Lung (tissue), 12 donors: ENCODE measurements around the gene PDE9A. TPM values are rescaled to one million over a fixed set of nuclear protein-coding genes. Genes with fewer than 3 reads are reported as not detected.

Experiments
- ATAC-seq: fragments of 200-7000 bp; cut with Tn5 transposase; one replicate; pipeline ENCODE4 v1.9.1; 2020; ENCODE audit warnings: moderate number of reproducible peaks; ENCODE audit not compliant: insufficient read depth, low FRiP score
- DNase-seq, 3 donors: peaks; one replicate each; pipeline ENCODE4 v3.0.0-alpha.2; 2013 to 2017
- H3K27ac ChIP-seq, 2 donors: one replicate each; pipeline ENCODE4 v1.5.1; 2013; ENCODE audit warnings: mild to moderate bottlenecking in 2 of 2, moderate library complexity in 2 of 2, control low read depth in 1 of 2, inconsistent platforms in 1 of 2, low read depth in 1 of 2, low read length in 1 of 2
- H3K27me3 ChIP-seq, 3 donors: one replicate each; pipeline ENCODE4 v1.5.1; 2013; ENCODE audit warnings: low read length in 2 of 3; ENCODE audit not compliant: control insufficient read depth in 3 of 3, insufficient read depth in 3 of 3
- H3K36me3 ChIP-seq, 4 donors: one replicate each; pipeline ENCODE4 v1.5.1; 2013; ENCODE audit warnings: low read length in 4 of 4, mild to moderate bottlenecking in 1 of 4, moderate library complexity in 1 of 4; ENCODE audit not compliant: control insufficient read depth in 4 of 4, insufficient read depth in 4 of 4
- H3K4me1 ChIP-seq, 5 donors: one replicate each; pipeline ENCODE4 v1.5.1; 2013; ENCODE audit warnings: low read length in 5 of 5, mild to moderate bottlenecking in 2 of 5, moderate library complexity in 1 of 5; ENCODE audit not compliant: control insufficient read depth in 5 of 5, insufficient read depth in 5 of 5
- H3K4me3 ChIP-seq: one replicate; pipeline ENCODE4 v1.5.1; 2013; ENCODE audit warnings: mild to moderate bottlenecking, control low read depth, moderate library complexity
- H3K9ac ChIP-seq, 2 donors: one replicate each; pipeline ENCODE4 v1.5.1; 2013; ENCODE audit warnings: low read length in 2 of 2, control low read depth in 1 of 2; ENCODE audit not compliant: insufficient read depth in 1 of 2
- H3K9me3 ChIP-seq, 4 donors: one replicate each; pipeline ENCODE4 v1.5.1; 2013; ENCODE audit warnings: low read length in 3 of 4, mild to moderate bottlenecking in 1 of 4, moderate library complexity in 1 of 4; ENCODE audit not compliant: control insufficient read depth in 4 of 4, insufficient read depth in 3 of 4
- CTCF ChIP-seq: IDR thresholded peaks from 2 replicates; pipeline ENCODE4 v1.5.1; 2012; ENCODE audit warnings: mild to moderate bottlenecking; ENCODE audit errors: control extremely low read depth, extremely low read depth
- WGBS, 2 donors: extraction: QIAGEN DNeasy Blood & Tissue Kit; methylation state at CpG; one replicate each; pipeline ENCODE4 v1.1.7; 2013; 5-methylcytosine and 5-hydroxymethylcytosine counted together
- polyA plus RNA-seq, 2 donors: library from polyadenylated mRNA; stranded (reverse); fragments of 200-250 nt; gene quantifications; one replicate each; pipeline ENCODE4 v1.2.1, GENCODE V29; 2013
- total RNA-seq, 2 donors: library from RNA; depleted of rRNA in 1 of 2; stranded (reverse); fragments of >200 nt in 1 of 2; gene quantifications; one replicate each; pipeline ENCODE4 v1.2.1, GENCODE V29; 2014 to 2021
- donor health status: control.
- donor health status: control.
- donor health status: Bipolar disorder and iron deficiency.
- donor health status: healthy.
- donor health status: DM: yes; HTN: yes; CAD: no.

PDE9A gene
- total and polyA plus RNA-seq, 4 donors = 5.3 to 17.0 (median 6.9) TPM

- WGBS, 2 donors = 71 to 72% methylated on average over 10 of the region's 10 CpGs
- Histone ChIP-seq H3K36me3 (peaks cover 0 to 4% (median 0%) of the 10 kb centered on the region in 4 donors), H3K27ac (peak overlapping the region in 1 of 2 donors; percentile 71), H3K4me1 (peaks cover 0 to 10% (median 0%) of the 10 kb centered on the region in 5 donors), H3K4me3 (no peak overlapping the region), H3K9ac (no peak overlapping the region), H3K9me3 (no peaks in the 10 kb centered on the region), H3K27me3 (no peaks in the 10 kb centered on the region)
- TF ChIP-seq CTCF = no peak
- ATAC-seq = no peak
- no peak for DNase-seq
Measured at GRCh38 chr21:42747276-42747701, 93.9 kb downstream of the PDE9A start.

- ATAC-seq (no peak), DNase-seq (no peak)
- Histone ChIP-seq H3K4me1 (peaks cover 0 to 10% (median 0%) of the 10 kb centered on the region in 5 donors), H3K27ac (peak overlapping the region in 1 of 2 donors; percentile 71), H3K4me3 (no peak overlapping the region), H3K36me3 (peaks cover 0 to 4% (median 0%) of the 10 kb centered on the region in 4 donors), H3K9ac (no peak overlapping the region), H3K27me3 (no peaks in the 10 kb centered on the region), H3K9me3 (no peaks in the 10 kb centered on the region)
- TF ChIP-seq CTCF = no peak
- 85 to 91% methylated on average over 15 of the region's 15 CpGs for WGBS, 2 donors
Measured at GRCh38 chr21:42747746-42748351, 94.4 kb downstream of the PDE9A start.

- Histone ChIP-seq H3K27me3 (no peaks in the 10 kb centered on the region), H3K9me3 (no peaks in the 10 kb centered on the region), H3K4me1 (peaks cover 0 to 10% (median 0%) of the 10 kb centered on the region in 5 donors), H3K4me3 (no peak overlapping the region), H3K36me3 (peaks cover 0 to 4% (median 0%) of the 10 kb centered on the region in 4 donors), H3K27ac (no peak overlapping the region), H3K9ac (no peak overlapping the region)
- DNase-seq (no peak), ATAC-seq (no peak)
- TF ChIP-seq CTCF = no peak
- 67 to 79% methylated on average over 13 of the region's 13 CpGs for WGBS, 2 donors
Measured at GRCh38 chr21:42748620-42749176, 95.3 kb downstream of the PDE9A start.
